ENCODE measurements around the gene VMP1.

VMP1 gene

DNA sequence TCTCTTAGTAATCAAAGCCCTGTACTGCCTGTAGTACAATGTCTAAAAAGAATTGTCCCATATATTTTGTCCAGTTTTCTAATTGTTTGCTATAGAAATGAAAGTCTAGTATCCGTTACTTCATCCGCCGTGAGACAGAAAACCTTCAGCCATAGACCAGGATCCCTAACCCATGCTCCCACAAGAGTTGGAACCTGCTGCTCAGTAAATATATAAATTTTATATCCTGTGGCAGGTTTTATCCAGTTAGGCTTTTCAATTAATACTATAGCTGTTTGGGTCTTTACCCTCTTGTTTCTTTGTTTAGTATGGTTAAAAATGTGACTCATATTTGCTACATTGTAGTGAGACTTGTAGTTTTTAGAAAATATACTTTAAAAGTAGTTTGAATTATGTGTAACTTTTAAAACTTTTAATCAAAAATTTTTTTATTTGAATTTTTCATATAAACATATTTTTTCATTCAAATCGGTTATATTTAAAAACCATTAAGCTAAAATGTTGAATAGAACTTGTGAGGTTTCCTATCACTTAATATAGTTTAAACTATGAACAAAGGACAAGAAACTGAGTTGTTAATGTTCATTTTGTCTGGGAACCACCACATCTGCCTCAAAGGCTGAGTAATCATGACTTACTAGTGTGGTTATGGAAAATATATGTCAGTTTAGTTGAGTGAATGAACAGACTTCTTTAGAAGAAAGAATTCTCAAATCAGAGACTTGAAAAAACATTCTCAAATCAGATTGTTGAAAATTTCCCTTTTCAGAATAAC lies 54.8 kb downstream of the VMP1 start:
- no peak overlapping the region for H3K4me3 ChIP-seq (ENCODE audit: low read depth, low read length)
- ChIA-PET CTCF (interaction anchor here (0.6 to 1.5 kb wide), 2 partner anchors 65 to 77 kb away, joined by 3 to 4 read pairs; no protein-coding TSS in a partner anchor), POLR2A (interaction anchor here (0.8 to 8.5 kb wide), 7 partner anchors 8 to 81 kb away, joined by 3 to 222 read pairs (median 3); no protein-coding TSS in a partner anchor)
- TF ChIP-seq, protein P1, sequence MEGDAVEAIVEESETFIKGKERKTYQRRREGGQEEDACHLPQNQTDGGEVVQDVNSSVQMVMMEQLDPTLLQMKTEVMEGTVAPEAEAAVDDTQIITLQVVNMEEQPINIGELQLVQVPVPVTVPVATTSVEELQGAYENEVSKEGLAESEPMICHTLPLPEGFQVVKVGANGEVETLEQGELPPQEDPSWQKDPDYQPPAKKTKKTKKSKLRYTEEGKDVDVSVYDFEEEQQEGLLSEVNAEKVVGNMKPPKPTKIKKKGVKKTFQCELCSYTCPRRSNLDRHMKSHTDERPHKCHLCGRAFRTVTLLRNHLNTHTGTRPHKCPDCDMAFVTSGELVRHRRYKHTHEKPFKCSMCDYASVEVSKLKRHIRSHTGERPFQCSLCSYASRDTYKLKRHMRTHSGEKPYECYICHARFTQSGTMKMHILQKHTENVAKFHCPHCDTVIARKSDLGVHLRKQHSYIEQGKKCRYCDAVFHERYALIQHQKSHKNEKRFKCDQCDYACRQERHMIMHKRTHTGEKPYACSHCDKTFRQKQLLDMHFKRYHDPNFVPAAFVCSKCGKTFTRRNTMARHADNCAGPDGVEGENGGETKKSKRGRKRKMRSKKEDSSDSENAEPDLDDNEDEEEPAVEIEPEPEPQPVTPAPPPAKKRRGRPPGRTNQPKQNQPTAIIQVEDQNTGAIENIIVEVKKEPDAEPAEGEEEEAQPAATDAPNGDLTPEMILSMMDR (IDR thresholded peaks at IDR 0.05; ENCODE audit: insufficient read depth, low read length, missing control alignments) = no peak
- DNase-seq (ENCODE audit: low read depth, low spot score) = no peak

DNA sequence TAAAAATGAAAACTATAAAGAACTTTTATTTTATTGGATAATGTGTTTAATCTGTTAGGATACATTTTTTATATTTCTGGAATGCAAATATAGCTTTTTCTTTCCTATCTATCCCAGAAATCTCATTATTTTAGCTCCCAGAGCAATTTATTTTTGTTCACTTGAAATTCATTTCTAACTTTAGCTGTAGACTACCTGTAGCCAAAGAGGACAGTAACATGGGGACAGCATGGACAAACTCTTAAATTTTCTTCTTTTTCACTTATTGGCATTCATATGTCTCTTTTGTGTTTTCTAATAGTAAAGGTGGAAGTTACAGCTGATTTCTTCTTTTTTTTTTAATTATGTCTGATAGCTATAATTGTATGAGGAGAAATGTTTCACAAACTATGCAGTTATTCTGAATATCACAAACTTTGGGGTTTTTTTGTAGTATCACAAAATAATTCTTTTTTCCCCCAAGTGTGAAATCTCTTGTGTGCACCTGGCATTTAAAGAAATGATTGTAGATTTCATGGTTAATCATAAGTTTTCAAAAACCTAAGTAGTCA lies 55.4 kb downstream of the VMP1 start:
- CTCF ChIA-PET = interaction anchor here (1.5 kb wide), 2 partner anchors 10 to 76 kb away, joined by 3 to 4 read pairs; no protein-coding TSS in a partner anchor
- POLR2A ChIA-PET = interaction anchor here (0.8 to 8.5 kb wide), 4 partner anchors 8 to 81 kb away, joined by 3 to 222 read pairs (median 4); no protein-coding TSS in a partner anchor
- no peak overlapping the region for H3K4me3 ChIP-seq (ENCODE audit: low read depth, low read length)
- DNase-seq (ENCODE audit: low read depth, low spot score) = no peak
- TF ChIP-seq, protein P1 (IDR thresholded peaks at IDR 0.05; ENCODE audit: insufficient read depth, low read length, missing control alignments) = no peak

DNA sequence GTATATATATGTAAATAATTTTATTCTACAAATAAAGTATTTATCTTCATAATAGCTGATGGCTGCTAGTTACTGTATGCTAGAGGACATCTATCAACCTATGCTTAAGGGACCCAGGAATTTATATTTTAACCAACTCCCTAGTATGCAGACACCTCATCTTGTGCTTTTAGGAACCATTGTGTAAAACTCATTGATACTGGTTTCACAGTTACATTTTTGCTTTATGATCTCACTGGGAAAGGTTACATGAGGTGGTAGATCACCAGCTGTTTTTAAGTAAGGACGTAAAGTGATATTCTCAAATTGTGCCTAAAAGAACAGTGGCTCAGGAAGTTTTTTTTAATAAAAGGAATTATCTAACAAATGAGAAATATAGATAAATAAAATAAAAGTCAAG lies 56.4 kb downstream of the VMP1 start:
- CTCF ChIA-PET = interaction anchor here (1.5 to 1.7 kb wide), 3 partner anchors 10 to 96 kb away, joined by 3 to 7 read pairs (median 4); no protein-coding TSS in a partner anchor

DNA sequence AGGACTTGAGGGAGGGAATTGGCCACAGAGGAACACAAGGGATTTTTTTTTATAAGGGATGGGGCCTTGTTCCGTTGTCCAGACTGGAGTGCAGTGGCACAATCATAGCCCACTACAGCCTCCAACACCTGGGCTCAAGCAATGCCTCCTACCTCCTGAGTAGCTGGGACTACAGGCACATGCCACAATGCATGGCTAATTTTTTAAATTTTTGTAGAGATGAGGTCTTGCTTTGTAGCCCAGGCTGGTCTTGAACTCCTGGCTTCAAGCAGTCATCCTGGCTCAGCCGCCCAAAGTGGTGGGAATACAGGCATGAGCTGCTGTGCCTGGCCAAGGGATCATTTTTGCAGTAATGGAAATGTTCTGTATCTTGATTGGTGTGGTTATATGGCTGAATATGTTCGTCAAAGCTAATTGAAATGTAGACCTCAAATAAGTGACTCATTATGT lies 56.9 kb downstream of the VMP1 start:
- H3K4me3 ChIP-seq (ENCODE audit: low read depth, low read length) = no peak overlapping the region
- ChIA-PET CTCF (interaction anchor here (1.0 to 1.7 kb wide), 4 partner anchors 10 to 95 kb away, joined by 3 to 7 read pairs (median 5); no protein-coding TSS in a partner anchor), POLR2A (interaction anchor here (0.7 to 8.5 kb wide), 5 partner anchors 9 to 79 kb away, joined by 3 to 222 read pairs (median 3); no protein-coding TSS in a partner anchor)
- no peak for DNase-seq (ENCODE audit: low read depth, low spot score)
- TF ChIP-seq, protein P1 (IDR thresholded peaks at IDR 0.05; ENCODE audit: insufficient read depth, low read length, missing control alignments) = no peak

More for the DNA sequence above, 56.4 kb downstream of the VMP1 start:
- H3K4me3 ChIP-seq (ENCODE audit: low read depth, low read length) = no peak overlapping the region
- POLR2A ChIA-PET = interaction anchor here (0.7 to 8.5 kb wide), 4 partner anchors 8 to 80 kb away, joined by 3 to 222 read pairs (median 4); no protein-coding TSS in a partner anchor
- DNase-seq (ENCODE audit: low read depth, low spot score) = no peak
- TF ChIP-seq, protein P1 (IDR thresholded peaks at IDR 0.05; ENCODE audit: insufficient read depth, low read length, missing control alignments) = no peak

DNA sequence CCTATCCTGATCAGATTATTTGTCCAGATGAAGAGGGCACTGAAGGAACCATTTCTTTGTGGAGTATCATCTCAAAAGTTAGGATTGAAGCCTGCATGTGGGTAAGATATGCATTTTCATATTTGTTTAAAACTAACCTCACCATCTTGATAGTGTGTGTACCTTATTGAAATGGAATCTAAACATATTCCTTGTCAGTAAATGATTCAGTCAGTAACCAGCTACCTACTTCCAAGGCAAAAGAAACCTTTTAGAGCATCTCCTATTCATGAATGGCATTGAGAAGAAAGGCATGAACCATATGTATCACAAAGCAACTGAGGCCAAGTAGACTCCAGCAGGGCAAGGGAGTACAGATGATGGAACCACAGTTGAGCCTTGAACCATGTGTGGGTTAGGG lies 57.6 kb downstream of the VMP1 start:
- POLR2A ChIA-PET = interaction anchor here (0.7 to 8.5 kb wide), 2 partner anchors 18 to 78 kb away, joined by 3 to 222 read pairs; no protein-coding TSS in a partner anchor
- CTCF ChIA-PET = interaction anchor here (1.0 to 1.7 kb wide), 3 partner anchors 10 to 94 kb away, joined by 4 to 7 read pairs (median 6); no protein-coding TSS in a partner anchor
- TF ChIP-seq, protein P1 (IDR thresholded peaks at IDR 0.05; ENCODE audit: insufficient read depth, low read length, missing control alignments) = no peak
- DNase-seq (ENCODE audit: low read depth, low spot score) = no peak
- no peak overlapping the region for H3K4me3 ChIP-seq (ENCODE audit: low read depth, low read length)

Measured in AG04449 (cell line).